Small intestine (tissue), 7 donors: ENCODE measurements around the gene ANKRD44. TPM values are rescaled to one million over a fixed set of nuclear protein-coding genes. Genes with fewer than 3 reads are reported as not detected.
"Not testable (repeated sequence)": the region's sequence is repeated elsewhere in the genome, so short reads cannot be mapped to it uniquely, and the experiment has no call there.

Experiments
- DNase-seq, 2 donors: peaks; one replicate each; pipeline versions ENCODE4 v3.0.0 to v3.0.0-alpha.2; 2013
- FAIRE-seq: peaks from 2 replicates; lab custom pipeline; 2012; peaks lifted over from hg19 to GRCh38; lab: Jason Lieb, UNC
- H3K27ac ChIP-seq, 3 donors: one replicate each; pipeline ENCODE4 v1.5.1; 2013; ENCODE audit warnings: low read length in 2 of 3, mild to moderate bottlenecking in 2 of 3, control low read depth in 1 of 3, inconsistent platforms in 1 of 3, low read depth in 1 of 3, moderate library complexity in 1 of 3
- H3K27me3 ChIP-seq, 3 donors: one replicate each; pipeline ENCODE4 v1.6.1; 2013; ENCODE audit warnings: low read length in 3 of 3, inconsistent platforms in 1 of 3; ENCODE audit not compliant: control insufficient read depth in 3 of 3, insufficient read depth in 3 of 3
- H3K36me3 ChIP-seq, 3 donors: one replicate each; pipeline ENCODE4 v1.6.1; 2013; ENCODE audit warnings: low read length in 3 of 3, inconsistent platforms in 1 of 3, low read depth in 1 of 3, mild to moderate bottlenecking in 1 of 3, moderate library complexity in 1 of 3; ENCODE audit not compliant: control insufficient read depth in 3 of 3, insufficient read depth in 2 of 3
- H3K4me1 ChIP-seq, 3 donors: one replicate each; pipeline ENCODE4 v1.6.1; 2013; ENCODE audit warnings: low read length in 2 of 3, inconsistent platforms in 1 of 3, low read depth in 1 of 3, mild to moderate bottlenecking in 1 of 3, moderate library complexity in 1 of 3; ENCODE audit not compliant: control insufficient read depth in 3 of 3, insufficient read depth in 2 of 3
- H3K4me3 ChIP-seq, 3 donors: one replicate each; pipeline ENCODE4 v1.5.1; 2013; ENCODE audit warnings: low read length in 3 of 3, control low read depth in 1 of 3, inconsistent platforms in 1 of 3, low read depth in 1 of 3, mild to moderate bottlenecking in 1 of 3, moderate library complexity in 1 of 3
- H3K9me3 ChIP-seq, 2 donors: one replicate each; pipeline ENCODE4 v1.6.1; 2013; ENCODE audit warnings: low read depth in 1 of 2, low read length in 1 of 2; ENCODE audit not compliant: control insufficient read depth in 2 of 2, insufficient read depth in 1 of 2
- WGBS, 3 donors: extraction: QIAGEN DNeasy Blood & Tissue Kit; methylation state at CpG; one replicate each; pipeline ENCODE4 v1.1.7; 2013; 5-methylcytosine and 5-hydroxymethylcytosine counted together
- polyA plus RNA-seq, 4 donors: library from polyadenylated mRNA; stranded (reverse) in 3 of 4; unstranded in 1 of 4; fragments of 200-250 nt in 3 of 4; fragments of 120-200 nt in 1 of 4; gene quantifications; one replicate each; pipeline versions ENCODE4 v1.2.1 to v1.2.3, GENCODE V29; 2013
- donor health status: healthy with polysubstance abuse.
- donor health status: control.
- donor health status: control.
- donor health status: Bipolar disorder and iron deficiency.
- donor health status: healthy.

The ANKRD44 gene
- polyA plus RNA-seq, 4 donors: 0.89 to 5.2 (median 1.7) TPM

DNA sequence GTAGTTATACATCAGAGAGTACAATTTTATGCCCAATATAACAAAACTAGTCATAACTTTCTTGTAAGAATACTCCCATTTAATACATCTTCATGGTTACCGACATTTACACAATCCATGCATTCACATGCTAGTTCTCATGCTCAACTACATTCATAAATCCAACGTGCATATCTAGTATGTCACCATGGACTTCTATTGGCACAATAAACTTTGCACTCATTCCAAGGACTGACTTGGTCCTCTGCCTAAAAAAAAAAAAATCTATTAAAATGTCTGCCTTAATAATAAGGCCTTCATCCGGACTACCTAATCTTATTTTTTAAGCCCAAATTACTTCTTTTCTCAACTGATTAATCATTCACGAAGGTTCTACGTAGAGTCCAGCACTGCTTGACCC, 276.3 kb downstream of the ANKRD44 start:
- 79 to 87% (median 83%) methylated on average over 5 of the region's 5 CpGs for WGBS, 3 donors
- DNase-seq (no peak), FAIRE-seq (no peak)
- Histone ChIP-seq H3K36me3 (no peaks in the 10 kb centered on the region), H3K4me1 (no peaks in the 10 kb centered on the region), H3K4me3 (no peak overlapping the region), H3K9me3 (no peaks in the 10 kb centered on the region), H3K27me3 (no peaks in the 10 kb centered on the region), H3K27ac (no peak overlapping the region)

DNA sequence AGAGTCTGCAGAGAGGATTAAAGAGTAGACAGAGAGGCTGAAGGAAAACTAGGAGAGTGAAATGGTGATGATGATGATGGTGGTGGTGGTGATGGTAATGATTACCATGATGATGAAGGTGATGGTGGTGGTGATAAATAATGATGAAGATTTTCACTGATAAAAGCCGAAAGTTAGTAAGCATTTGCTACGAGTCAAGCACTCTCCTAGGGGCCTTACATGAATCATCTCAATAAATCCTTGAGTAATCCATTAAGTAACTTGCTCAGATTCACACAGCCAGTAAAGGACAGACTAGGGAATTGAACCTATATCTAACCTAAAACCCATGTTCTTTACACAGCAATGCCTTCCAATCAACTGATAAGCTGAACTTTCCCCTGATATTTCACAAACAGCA, 277.4 kb downstream of the ANKRD44 start:
- Histone ChIP-seq H3K36me3 (no peaks in the 10 kb centered on the region), H3K4me1 (no peaks in the 10 kb centered on the region), H3K27me3 (no peaks in the 10 kb centered on the region), H3K4me3 (no peak overlapping the region), H3K9me3 (no peaks in the 10 kb centered on the region), H3K27ac (no peak overlapping the region)
- WGBS, 3 donors: 80 to 91% (median 87%) methylated on average over 2 of the region's 2 CpGs
- DNase-seq (no peak), FAIRE-seq (no peak)

DNA sequence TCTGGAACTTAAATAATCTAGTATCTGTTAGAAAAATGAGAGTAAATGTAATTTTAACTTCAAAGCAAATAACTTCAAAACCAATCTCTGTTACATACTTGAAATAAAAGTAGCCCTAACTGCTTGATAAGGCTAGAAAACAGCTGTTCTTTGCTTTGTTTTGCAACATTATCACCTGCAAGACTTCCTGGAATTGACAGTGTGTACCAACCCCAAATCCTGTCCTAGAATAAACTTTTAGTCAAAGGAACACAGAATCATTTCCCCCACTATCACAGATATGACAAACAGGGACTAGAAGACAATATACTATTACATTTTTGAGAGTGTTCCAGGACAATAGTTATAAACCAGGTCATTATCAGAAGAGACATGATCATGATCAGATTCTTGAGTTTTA, 278.8 kb downstream of the ANKRD44 start:
- Histone ChIP-seq H3K9me3 (no peaks in the 10 kb centered on the region), H3K4me3 (no peak overlapping the region), H3K27me3 (no peaks in the 10 kb centered on the region), H3K27ac (no peak overlapping the region), H3K36me3 (no peaks in the 10 kb centered on the region), H3K4me1 (no peaks in the 10 kb centered on the region)
- DNase-seq: no peak
- FAIRE-seq: no peak

DNA sequence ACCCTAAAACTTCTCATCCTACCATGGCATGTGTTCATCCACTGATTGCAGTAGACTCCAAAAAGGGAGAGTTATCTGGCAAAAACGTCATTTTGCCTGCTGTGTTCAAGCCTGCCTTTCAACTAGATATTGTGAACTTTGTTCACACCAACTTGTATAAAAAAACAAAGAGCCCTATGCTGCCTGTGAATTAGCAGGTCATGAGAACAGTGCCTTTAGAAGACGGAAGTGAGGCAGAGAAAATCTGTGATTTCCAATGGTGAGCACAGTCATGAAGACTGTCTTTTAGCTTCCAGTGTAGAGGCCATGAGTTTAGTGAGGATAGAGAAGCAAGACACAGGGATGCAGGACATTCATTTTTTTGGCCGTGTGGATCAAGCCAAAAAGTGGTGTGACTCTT, 280.5 kb downstream of the ANKRD44 start:
- 35 to 77% (median 55%) methylated on average over 3 of the region's 3 CpGs for WGBS, 3 donors
- no peaks in the 10 kb centered on the region for H3K4me1 ChIP-seq
- DNase-seq (peak; percentile 14 to 32), FAIRE-seq (no peak)
- H3K27ac ChIP-seq: no peak overlapping the region
- H3K4me3 ChIP-seq: no peak overlapping the region
- no peaks in the 10 kb centered on the region for H3K36me3 ChIP-seq
- no peaks in the 10 kb centered on the region for H3K27me3 ChIP-seq
- H3K9me3 ChIP-seq: no peaks in the 10 kb centered on the region

DNA sequence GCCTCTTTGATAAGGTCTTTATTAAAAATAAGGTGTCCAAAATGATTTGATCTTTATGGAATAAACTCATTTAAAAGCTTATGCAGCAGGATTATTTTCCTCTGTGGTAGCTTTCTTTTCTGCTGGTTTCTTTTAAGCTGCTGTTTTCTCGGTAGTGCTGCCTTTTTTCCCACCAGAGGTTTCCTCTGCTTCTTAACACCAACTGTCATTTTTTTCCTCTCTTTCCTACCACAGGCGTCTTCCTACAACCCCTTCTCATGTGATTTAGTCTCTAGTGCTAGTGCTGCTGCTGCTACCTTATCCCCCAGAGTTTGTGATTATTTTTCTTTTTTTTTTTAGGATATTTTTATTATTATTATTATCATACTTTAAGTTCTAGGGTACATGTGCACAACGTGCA, 281.9 kb downstream of the ANKRD44 start:
- Histone ChIP-seq H3K4me1 (no peaks in the 10 kb centered on the region), H3K4me3 (no peak overlapping the region), H3K36me3 (peaks cover 0 to 2% (median 0%) of the 10 kb centered on the region in 3 donors), H3K9me3 (no peaks in the 10 kb centered on the region), H3K27ac (no peak overlapping the region), H3K27me3 (no peaks in the 10 kb centered on the region)
- no peak for DNase-seq
- WGBS, 3 donors: 83 to 92% (median 90%) methylated on average over 3 of the region's 3 CpGs
- no peak for FAIRE-seq

DNA sequence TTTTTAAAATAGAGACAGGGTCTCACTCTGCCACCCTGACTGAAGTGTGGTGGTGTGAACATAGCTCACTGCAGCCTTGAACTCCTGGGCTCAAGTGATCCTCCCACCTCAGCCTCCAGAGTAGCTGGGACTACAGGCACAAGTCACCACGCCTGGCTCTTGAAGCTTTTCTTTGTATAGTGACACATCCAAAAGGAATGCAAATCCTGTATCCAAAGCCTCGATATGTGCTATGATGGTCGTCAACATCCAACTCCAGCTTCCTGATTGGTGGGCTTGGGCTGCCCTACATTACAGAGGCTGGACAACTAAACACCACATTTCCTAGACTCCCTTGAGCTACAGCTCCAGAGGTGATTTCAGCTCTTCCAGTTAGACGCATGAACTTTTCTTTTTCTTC, 282.4 kb downstream of the ANKRD44 start:
- FAIRE-seq (no peak), DNase-seq (no peak)
- WGBS, 3 donors: 63 to 74% (median 68%) methylated on average over 4 of the region's 4 CpGs

DNA sequence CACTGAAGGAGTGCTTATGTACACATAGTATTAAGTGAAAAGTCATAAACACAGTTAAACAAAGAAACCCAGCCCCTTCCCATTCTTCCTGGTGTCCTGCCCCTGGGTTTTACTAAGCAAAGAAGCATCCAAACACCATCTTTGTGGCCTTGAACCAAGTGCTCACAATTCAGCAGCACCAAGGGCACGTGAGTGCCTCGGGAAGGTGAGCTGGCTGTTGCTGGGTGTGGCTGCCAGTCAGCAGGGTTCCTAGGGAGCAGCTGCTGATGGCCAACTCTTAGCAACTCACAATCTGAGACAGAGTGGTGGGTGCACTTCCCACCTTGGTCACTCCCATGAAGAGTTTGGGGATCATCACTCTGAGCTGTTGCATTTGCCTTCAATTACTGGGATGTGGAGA, 286.4 kb downstream of the ANKRD44 start:
- H3K27me3 ChIP-seq: no peaks in the 10 kb centered on the region
- WGBS, 3 donors: 20 to 69% (median 38%) methylated on average over 2 of the region's 2 CpGs
- H3K27ac ChIP-seq: no peak overlapping the region
- FAIRE-seq (no peak), DNase-seq (peak in 1 of 2 donors; percentile 41)
- no peak overlapping the region for H3K4me3 ChIP-seq
- H3K36me3 ChIP-seq: peaks cover 0 to 2% (median 0%) of the 10 kb centered on the region in 3 donors
- no peaks in the 10 kb centered on the region for H3K4me1 ChIP-seq
- no peaks in the 10 kb centered on the region for H3K9me3 ChIP-seq

More for the DNA sequence above, 282.4 kb downstream of the ANKRD44 start:
- Histone ChIP-seq H3K4me3 (no peak overlapping the region), H3K27me3 (no peaks in the 10 kb centered on the region), H3K36me3 (peaks cover 0 to 2% (median 0%) of the 10 kb centered on the region in 3 donors), H3K27ac (no peak overlapping the region), H3K4me1 (no peaks in the 10 kb centered on the region), H3K9me3 (no peaks in the 10 kb centered on the region)

DNA sequence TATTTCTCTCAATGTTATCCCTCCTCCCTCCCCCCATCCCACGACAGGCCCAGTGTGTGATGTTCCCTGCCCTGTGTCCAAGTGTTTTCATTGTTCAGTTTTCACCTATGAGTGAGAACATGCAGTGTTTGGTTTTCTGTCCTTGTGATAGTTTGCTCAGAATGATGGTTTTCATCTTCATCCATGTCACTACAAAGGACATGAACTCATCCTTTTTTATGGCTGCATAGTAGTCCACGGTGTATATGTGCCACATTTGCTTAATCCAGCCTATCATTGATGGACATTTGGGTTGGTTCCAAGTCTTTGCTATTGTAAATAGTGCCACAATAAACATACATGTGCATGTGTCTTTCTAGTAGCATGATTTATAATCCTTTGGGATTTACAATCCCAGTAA, 289.7 kb downstream of the ANKRD44 start:
- H3K4me3 ChIP-seq, H3K9me3 ChIP-seq, H3K36me3 ChIP-seq, FAIRE-seq, H3K27me3 ChIP-seq, H3K4me1 ChIP-seq, H3K27ac ChIP-seq, DNase-seq: not testable (repeated sequence)
- whole genome bisulfite sequencing, 3 donors: 90 to 97% (median 97%) methylated on average over 2 of the region's 2 CpGs

DNA sequence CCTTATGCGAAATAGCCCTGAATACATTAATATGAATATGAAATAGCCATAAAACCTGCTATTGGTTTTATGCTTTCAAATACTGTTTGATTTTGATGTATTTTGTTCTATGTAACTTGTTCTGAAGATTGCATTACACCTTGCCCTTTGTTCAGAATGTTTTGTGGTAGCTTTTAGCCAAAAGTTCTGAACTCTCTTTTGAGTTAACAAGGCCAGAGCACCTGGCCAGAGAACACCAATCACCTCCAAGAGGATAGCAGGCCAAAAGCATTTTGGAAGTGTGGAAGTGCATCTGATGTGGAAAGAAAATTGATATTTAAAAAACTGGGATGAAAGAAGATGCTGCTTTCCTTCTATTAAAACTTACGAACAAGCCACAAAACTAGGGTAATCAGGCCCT, 297.5 kb downstream of the ANKRD44 start:
- no peak for FAIRE-seq
- H3K27me3 ChIP-seq: peaks cover 0 to 8% (median 0%) of the 10 kb centered on the region in 3 donors

More for the DNA sequence above, 297.5 kb downstream of the ANKRD44 start:
- Histone ChIP-seq H3K9me3 (no peaks in the 10 kb centered on the region), H3K27ac (no peak overlapping the region), H3K4me3 (no peak overlapping the region), H3K4me1 (no peaks in the 10 kb centered on the region), H3K36me3 (peaks cover 0 to 2% (median 0%) of the 10 kb centered on the region in 3 donors)
- DNase-seq: no peak
- WGBS, 3 donors: 98 to 99% (median 98%) methylated on average over 2 of the region's 2 CpGs
